NK-92 (cell line): ENCODE results near the gene LUZP2.

ENCODE experiments used
- DNase-seq: peaks from one replicate; lab custom pipeline; 2025; ENCODE audit not compliant: unreplicated experiment; lab: John Stamatoyannopoulos, UW

Gene LUZP2

GRCh38 chr11:24496736-24497725, at the start of gene LUZP2:
Gene LUZP2 (plus strand): TSS chr11:24497053.
- no peak for DNase-seq

- no peak for DNase-seq
Measured at GRCh38 chr11:24453129-24453718, 43.6 kb upstream of the LUZP2 start.

DNA sequence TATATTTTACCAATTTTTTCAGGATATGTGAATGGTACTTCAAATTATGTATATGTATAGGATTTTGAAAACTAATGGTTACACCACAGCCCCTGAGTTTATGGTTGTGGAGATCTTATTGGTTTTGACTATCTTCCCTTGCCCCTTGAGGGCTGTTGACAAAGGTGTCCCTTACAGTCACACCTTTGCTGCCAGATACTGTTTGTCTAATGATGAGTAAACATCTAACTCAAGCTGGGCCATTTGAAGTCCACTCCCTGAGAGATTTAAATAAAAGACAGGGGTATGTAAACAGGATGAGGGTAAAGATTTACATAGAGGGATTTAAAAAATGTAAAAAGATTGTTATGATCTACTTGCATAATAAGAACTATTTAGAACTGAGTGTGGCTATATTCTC, 38.9 kb upstream of the LUZP2 start:
- DNase-seq, result no peak

DNA sequence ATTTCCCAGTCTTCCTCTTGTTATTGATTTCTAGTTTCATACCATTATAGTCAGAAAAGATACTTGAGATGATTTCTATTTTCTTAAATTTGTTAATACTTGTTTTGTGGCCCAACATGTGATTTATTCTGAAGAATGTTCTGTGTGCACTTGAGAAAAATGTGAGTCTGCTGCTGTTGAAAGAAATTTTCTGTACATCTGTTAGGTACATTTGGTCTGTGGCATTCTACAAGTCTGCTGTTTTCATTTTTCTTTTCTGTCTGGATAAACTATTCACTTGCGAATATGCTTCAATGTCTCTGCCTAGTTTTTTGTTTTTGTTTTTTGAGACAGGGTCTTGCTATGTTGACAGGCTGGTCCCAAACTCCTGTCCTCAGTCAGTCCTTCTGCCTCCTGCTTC, 26.4 kb upstream of the LUZP2 start:
- no peak for DNase-seq

DNA sequence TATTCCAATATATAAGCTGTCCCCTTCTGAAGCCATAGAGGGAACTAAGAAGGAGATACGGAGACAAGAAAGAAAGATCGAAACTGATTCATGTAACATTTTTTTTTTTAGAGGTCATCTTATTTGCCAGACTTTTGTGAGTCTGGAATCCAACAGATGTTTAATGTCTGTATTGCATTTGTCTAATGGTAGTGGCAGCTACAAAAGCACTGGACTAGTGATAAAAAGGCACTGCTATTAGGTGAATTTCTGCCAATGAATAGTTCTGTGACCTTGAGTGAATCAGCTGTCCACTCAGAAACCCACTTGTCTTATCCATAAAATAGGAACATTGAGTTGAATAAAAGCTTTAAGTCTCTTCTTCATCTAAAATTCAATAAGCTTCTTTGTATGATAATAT, 25.8 kb upstream of the LUZP2 start:
- no peak for DNase-seq

DNA sequence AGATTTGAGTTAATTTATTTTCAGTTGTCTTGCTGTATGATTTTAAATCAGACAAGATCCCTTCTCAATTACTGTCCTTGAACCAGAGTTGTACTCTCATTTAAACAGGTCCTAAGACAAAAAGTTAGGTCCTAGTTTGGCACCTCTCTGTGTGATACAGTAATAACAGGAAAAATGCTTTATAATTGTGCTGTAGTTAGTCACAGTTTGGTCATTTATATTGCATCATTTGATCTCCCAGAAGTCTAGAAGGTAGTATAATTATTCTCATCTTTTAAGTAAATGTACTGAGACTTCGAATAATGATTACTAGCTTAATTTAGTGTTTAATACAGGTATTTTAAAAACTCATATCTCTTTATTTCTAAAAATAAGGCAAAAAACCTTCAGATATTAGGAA, 18.1 kb upstream of the LUZP2 start:
- DNase-seq, result no peak

- no peak for DNase-seq
Measured at GRCh38 chr11:24489477-24489876, 7.4 kb upstream of the LUZP2 start.

- DNase-seq, result no peak
Measured at GRCh38 chr11:24496386-24496735, 492 bp upstream of the LUZP2 start.

- no peak for DNase-seq
Measured at GRCh38 chr11:24497831-24498230, 978 bp downstream of the LUZP2 start.

DNA sequence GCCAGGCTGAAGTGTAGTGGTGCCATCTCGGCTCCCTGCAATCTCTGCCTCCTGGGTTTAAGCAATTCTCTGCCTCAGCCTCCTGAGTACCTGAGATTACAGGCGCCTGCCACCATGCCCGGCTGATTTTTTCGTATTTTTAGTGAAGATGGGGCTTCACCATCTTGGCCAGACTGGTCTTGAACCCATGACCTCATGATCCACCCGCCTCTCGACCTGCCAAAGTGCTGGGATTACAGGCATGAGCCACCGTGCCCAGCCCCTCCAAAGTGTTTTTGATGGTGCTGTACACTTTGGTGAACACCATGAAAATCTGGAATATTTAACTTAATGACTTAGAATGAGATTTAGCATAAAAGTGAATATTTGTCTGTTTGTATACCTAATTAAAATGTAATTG, 5.6 kb downstream of the LUZP2 start:
- DNase-seq, result no peak

GRCh38 chr11:24509114-24509513, 12.3 kb downstream of the LUZP2 start:
- no peak for DNase-seq

DNA sequence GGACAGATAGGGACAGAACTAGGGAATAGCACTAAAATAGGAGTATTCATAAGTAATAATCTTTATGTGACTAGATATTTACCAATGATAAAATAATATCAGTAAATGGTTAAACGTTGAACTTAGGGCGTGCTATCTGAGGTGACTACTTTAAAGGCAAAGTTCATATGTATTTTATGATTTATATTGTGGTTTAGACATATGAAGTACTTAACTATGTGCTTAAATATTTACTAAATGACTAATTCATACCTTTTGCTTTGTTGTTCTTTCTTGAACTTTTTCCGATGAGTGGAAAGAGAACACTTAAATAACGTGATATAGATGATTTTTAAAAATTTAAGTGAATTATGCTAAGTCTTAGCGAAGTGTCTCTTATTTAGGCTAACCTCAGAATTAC, 14.7 kb downstream of the LUZP2 start:
- no peak for DNase-seq

GRCh38 chr11:24513479-24514218, 16.8 kb downstream of the LUZP2 start:
- no peak for DNase-seq

DNA sequence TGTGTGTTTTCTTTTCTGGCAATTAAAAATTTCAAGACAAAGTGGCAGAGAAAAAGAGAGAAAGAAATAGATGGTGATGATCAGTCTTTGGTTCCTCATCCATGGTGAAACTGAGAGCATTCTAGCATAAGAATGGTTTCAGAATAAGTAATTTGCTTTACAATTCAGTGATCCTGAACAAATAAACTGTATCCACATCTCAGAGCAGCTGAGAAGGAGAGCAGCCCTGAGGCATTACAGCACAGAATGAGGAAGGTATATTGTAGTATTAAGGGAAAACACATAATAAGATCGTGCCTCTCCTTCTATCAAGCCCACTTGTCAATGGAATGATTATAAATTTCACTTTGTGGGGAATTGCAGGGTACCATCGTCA, 17.4 kb downstream of the LUZP2 start:
- DNase-seq, result no peak

DNA sequence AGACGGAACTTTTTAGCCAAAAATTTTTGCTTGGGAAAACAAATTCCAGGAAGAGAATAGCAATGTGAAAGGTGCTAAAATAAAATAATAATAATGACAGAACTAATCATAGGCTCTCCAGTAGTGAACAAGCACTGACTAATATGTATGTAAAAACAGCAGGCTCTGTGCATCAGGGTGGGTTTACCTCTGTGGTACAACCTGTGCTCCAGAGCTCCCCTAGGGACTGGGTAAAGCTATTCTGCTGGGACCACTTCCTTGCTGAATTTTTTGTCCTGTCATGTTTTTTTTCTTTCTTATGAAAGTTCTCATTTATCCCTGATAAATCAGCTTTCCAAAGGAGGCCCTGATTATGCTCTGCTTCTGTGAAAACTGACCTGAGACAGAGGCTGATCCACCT, 18.8 kb downstream of the LUZP2 start:
- DNase-seq, result no peak

DNA sequence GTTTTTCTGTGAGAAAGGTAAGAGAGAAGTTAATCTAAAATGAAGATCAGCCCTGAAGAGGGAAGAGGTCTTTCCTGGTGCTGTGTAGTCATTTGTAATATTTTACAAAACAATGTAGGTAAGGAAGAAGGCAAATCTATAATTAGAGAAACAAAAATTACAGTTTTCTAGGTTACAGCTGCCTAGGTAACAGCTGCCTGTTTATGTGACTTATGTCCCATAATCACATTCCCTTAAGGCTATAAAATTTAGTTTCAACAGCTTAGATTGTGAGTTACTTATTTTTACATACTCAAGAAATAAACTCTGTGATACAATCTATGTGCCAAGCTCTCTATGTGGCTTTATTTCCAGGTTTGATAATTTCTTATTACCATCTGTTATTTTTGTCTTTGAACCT, 19.8 kb downstream of the LUZP2 start:
- DNase-seq, result no peak

- no peak for DNase-seq
Measured at GRCh38 chr11:24521601-24522000, 24.7 kb downstream of the LUZP2 start.

- no peak for DNase-seq
Measured at GRCh38 chr11:24524156-24524555, 27.3 kb downstream of the LUZP2 start.

DNA sequence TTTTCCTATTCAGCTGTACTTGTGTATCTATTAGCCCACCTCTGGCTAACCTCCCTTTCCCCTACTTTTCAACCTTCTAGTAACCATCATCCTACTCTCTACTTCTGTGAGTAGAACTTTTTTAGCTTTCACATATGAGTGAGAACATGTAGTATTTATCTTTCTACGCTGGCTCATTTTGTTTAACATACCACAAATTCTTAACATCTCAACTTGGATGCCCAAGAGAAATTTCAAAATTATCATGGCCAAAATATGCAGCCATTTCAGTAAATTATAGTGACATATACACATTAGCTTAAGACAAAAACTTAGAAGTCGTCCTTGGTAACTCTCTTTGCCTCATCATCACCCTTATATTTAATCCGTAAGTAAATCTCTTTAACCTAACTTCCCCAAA, 34.7 kb downstream of the LUZP2 start:
- DNase-seq, result no peak

DNA sequence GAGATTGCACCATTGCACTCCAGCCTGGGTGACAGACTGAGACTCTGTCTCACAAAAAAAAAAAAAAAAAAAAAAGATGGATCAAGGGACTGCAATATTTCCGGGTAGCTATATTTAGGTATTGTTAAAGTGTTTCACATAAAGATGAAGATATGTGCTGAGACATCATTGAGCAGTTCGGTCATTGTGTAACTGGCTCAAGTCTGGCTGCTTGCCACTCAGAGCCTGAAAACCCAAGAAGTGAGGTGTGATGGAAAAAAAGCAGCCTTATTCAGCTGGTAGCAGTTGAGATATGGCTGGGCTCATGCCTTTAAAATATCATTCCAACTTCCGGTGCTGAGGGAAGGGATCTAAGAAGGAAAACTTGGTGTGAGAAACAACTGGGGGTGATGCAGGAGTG, 46.9 kb downstream of the LUZP2 start:
- no peak for DNase-seq

- DNase-seq, result no peak
Measured at GRCh38 chr11:24556693-24557092, 59.8 kb downstream of the LUZP2 start.

- DNase-seq, result no peak
Measured at GRCh38 chr11:24559315-24559714, 62.5 kb downstream of the LUZP2 start.
